HG03064 (cell line): Measurements from ENCODE around the gene INPP1.
"Not testable (repeated sequence)": the region's sequence is repeated elsewhere in the genome, so short reads cannot be mapped to it uniquely, and the experiment has no call there.

Source experiments
- ATAC-seq: cut with Tn5 transposase; IDR thresholded peaks from one replicate; pipeline ENCODE4 v1.9.1; 2021; ENCODE audit warnings: low read depth; ENCODE audit not compliant: unreplicated experiment

INPP1 gene

GRCh38 chr2:190333395-190333794, 10.0 kb upstream of the INPP1 start:
- no peak for ATAC-seq

DNA sequence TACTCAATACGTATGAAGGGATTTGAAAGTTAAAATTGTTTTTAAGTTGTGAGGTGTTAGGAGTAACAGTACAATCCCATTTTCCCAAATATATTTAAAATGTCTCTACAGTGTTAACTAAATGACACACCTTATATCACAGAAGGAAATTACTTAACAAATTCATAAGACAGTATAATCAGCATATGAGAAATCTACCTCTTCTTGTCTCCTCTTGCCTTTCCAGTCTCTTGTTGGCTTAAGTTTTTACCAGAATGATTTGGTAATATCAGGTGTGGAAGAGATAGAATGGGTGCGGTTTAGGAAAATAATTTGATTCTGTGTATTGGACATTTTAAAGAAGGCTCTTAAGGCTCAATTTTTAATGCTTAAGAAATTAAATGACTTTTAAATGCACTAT, 9.5 kb upstream of the INPP1 start:
- ATAC-seq: no peak

DNA sequence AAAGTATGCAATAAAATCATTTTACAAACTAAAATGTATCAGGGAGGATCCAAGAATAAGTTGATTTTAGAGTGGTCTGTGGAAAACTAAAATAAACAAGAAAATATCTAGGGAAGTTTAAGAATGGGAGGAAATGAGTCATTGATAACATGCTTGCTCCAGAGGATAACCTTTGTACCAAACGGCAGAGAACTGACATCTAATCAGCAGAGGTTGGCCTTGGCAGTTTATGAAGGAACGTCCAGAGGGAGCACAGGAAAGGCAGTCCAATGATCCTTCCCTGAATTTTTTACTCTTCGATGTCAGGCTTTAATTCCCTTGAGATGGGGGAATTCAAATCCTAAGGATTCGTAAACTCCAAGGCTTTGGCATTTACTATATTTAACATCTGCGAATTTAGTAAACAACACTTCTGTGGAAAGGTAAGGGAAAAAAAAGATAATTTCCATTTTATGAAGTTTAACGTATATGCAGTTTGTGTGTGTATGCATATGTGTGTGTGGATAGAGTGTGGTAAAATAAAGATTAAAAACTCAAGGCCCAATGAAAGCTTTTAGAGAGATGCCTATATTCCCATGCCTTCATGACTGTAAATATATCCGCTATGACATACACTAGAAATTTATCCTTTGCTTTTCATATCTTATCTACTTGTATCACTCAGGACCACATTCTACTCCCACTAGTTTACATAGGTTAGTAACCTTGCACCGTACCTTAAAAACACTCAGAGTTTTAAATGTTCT, 8.7 kb upstream of the INPP1 start:
- no peak for ATAC-seq

GRCh38 chr2:190335225-190335559, 8.2 kb upstream of the INPP1 start:
- ATAC-seq: no peak

- not testable (repeated sequence) for ATAC-seq
Observed at GRCh38 chr2:190335584-190335983, 7.8 kb upstream of the INPP1 start.

- ATAC-seq: no peak
Observed at GRCh38 chr2:190336420-190336819, 7.0 kb upstream of the INPP1 start.

- no peak for ATAC-seq
Observed at GRCh38 chr2:190338453-190338852, 4.9 kb upstream of the INPP1 start.

GRCh38 chr2:190339394-190339793, 4.0 kb upstream of the INPP1 start:
- no peak for ATAC-seq

GRCh38 chr2:190340369-190340768, 3.0 kb upstream of the INPP1 start:
- no peak for ATAC-seq

DNA sequence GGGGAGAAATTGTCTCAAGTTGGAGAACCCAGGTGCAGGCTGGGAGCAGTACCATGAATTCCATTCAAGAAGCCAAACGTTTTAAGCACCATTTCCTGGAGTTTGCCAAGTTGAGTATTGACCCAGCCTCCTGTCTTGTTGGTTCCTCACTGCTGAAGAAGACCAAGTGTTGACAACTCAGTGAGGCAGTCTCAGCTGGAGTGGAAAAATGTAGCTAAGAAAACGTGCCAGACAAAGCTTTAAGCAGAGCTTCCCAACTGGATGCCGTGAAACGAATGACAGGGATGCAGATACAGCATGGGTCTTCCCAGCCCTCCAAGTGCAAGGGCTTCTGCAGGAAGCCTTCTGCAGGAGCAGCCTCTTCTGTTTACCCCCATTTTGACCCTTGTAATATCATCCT, 778 bp upstream of the INPP1 start:
- ATAC-seq: no peak

GRCh38 chr2:190343089-190343535, 277 bp upstream of the INPP1 start:
- peak; percentile 42 for ATAC-seq

DNA sequence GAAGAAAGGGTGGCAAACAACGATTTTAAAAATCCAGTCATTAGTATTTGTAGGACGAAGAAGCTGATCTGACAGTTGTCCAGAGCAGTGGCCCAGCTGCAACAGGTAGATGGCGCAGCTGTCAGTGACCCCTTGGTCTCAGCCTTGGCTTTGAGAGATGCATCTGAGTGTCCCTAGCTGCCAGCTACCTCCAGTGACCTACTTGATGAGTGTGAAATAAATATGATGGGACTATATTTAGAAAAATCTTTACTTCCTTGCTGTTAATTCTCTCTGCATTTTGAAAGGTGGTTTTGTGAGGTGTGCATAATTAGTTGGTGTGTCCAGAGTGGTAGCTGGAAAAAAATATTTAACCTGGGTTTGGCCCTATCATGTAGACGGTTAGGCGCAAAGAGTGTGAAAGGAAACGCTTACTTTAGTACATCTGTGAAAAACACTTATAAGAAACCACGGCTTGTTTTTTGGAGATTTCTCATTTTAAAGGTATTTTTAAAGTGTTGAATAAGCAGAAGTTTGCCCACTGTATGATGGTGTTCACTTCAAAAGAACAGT, 963 bp downstream of the INPP1 start:
- peak; percentile 60 for ATAC-seq

DNA sequence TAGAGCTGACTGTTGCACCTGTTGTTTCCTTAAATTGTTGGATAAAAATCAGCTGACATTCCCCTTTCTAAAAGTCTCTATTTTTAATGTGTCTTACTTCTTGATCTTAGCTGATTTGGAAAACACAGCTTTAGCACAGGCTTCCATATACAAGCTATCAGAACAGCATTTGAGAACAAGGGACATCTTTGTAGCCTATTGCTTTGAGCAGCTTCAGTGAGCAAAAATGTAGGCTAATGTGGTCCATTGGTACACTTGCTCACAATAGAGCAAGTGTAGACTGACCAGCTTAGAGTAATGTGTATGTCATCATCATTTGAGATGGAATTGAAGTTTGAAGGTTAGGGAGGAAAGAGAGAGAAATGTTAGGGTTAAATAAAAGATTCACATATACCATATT, 7.0 kb downstream of the INPP1 start:
- ATAC-seq: no peak

DNA sequence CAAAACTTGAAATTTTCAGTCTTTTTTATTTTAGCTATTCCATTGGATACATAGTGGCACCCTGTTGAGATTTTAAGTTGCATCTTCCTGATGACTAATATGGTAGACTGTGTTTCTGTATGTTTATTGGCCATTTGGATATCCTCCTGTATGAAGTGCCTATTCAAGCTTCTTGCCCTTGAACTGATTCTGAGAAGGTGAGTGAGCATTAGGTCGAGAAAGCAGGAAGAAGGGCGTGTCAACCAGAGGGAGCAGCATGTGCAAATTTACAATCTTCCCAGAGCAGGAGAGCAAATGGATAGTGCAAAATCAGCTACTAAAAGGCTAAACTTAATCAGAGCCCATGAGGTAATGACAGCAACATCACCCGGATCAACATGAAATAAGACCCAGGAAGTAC, 8.6 kb downstream of the INPP1 start:
- no peak for ATAC-seq

- no peak for ATAC-seq
Observed at GRCh38 chr2:190352668-190353536, 9.5 kb downstream of the INPP1 start.

DNA sequence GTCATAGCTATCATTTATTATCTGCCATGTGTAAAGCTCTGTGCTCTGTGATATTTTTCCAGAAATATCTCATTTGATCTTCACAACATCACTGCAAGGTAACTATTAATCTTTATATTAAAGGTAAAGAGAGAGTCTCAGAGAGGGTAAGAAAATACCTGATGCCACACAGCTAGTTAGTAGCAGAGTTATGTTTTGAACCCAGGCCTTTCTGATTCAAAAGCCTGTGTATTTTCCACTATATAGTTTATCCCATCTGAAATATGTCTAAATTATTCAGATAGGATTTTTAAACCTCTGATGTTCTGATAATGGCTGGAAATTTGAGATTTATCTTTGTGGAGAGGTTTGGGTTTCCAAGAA, 10.1 kb downstream of the INPP1 start:
- no peak for ATAC-seq

DNA sequence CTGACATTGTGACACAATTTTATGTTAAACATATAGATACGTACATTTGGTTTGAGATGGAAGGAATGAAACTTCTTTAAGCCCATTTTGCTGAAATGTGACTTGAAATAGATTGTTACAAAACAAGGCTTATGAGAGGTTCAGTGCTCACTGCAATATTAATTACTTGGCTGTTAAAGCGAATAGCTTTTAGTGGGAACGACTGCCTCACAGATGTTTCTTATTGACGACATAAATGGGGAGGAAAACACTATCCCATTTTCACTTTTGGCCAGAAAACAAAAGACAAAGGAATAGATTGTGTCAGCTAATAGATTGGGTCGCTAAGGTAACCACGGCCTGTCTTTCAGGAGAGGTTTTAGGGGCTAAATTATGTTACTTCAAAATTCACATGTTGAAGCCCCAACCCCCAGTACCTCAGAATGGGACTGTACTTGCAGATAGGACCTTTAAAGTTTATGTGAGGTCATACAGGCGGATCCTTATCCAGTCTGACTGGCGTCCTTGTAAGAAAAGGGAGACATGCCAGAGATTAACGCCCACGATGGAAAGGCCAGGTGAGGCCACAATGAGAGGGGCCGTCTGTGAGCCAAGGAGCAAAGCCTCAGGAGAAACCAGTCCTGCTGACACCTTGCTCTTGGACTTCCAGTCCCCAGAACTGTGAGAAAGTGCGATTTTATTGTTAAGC, 10.8 kb downstream of the INPP1 start:
- no peak for ATAC-seq

GRCh38 chr2:190355968-190356644, 12.7 kb downstream of the INPP1 start:
- no peak for ATAC-seq

DNA sequence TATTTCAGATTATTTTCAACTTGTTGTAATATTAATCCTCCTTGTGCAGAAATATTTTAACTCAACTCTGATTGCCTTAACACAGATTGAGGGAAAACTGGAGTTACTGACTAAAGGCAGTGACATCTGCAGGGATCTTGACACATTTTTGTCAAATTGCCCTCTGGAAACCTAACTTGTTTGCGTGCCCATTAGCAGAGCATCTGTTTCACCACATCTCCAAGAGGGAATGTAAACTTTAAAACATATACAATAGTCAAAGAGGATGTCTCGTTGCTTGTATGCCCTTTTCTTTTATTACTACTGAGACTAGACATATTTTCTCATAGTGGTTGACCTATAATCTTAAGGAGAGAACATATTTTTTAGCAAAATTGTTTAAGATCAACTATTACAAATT, 14.2 kb downstream of the INPP1 start:
- ATAC-seq: no peak

DNA sequence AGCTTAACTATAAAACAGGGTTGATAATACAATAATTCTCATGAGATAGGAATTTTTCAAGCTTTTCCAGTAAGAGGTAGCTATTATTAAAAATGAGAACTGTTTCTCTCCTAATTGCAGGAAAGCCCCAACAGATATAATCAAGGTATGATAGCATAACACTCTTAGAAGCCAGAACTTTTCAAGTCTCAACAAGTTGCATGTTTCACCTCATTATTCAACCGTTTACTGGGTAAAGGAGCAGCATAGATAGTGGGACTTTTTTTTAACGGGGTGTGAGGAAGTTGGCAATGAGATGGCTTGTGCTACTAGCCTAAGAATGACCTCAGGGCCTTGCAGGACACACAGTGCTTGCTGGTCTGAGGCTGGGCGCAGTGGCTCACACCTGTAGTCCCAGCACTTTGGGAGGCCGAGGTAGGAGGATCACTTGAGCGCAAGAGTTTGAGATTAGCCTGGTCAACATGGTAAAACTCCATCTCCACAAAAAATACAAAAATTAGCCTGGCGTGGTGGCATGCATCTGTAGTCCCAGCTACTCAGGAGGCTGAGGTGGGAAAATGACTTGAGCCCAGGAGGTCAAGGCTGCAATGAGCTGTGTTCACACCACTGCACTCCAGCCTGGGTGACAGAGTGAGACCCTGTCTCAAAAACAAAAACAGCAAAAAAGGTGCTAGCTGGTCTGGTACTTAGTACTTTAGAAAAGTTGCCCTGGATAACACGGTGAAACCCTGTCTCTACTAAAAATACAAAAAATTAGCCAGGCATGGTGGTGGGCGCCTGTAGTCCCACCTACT, 15.5 kb downstream of the INPP1 start:
- ATAC-seq: not testable (repeated sequence)
